T47D (cell line): Measurements from ENCODE around the gene LRRC3.

ENCODE experiments used
- DNase-seq, 2 experiments: peaks; one replicate each; pipeline versions ENCODE4 v3.0.0 to v3.0.0-alpha.2; 2011 to 2012; ENCODE audit warnings: low read depth in 1 of 2, low spot score in 1 of 2
- JUND ChIP-seq: IDR thresholded peaks from 2 replicates; pipeline ENCODE4 v1.6.1; 2012; ENCODE audit warnings: low read depth
- in situ Hi-C: cut with HindIII; loops from 2 replicates; pipeline ENCODE4 v1.10.0; 2016; ENCODE audit warnings: low sequenced_read_pairs, low pct_unique_long_range_greater_than_20kb

LRRC3 gene

DNA sequence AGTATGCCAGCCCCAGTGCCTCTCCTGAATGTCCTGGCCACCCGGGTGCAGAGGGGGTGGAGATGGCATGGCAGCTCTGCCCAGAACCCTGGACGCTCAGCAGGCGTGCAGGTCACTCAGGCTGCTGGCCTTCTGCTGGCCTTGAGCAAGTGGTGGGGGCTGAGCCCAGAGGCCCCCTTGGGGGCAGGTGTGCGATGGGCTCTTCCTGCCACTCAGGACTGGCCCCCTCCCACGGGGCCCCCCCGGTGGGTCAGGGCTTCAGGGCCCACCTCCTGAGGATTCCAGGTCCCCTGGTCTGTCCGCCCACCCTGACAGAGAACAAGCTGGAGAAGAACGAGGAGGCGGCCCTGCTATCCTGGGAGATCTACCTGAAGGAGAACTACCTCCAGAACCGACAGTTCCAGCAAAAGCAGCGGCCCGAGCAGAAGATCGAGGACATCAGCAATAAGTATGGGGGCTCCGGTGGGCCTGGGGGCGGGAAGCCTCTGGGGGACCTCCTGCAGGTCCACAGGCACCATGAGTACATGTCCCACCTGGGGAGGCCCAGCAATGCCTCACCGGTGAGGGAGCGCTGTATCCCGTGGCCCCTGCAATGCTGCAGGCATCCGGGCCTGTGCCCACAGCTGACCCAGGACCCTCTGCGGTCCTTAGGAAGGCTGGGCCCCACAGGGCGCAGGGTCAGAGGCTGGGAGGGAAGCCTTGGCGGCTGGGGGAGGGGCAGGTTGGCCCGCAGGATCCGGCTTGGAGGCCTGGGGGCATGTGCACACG, 37.0 kb upstream of the LRRC3 start:
- in situ Hi-C loops: no loop called here

GRCh38 chr21:44418876-44419230, 36.5 kb upstream of the LRRC3 start:
- no peak for DNase-seq
- TF ChIP-seq JUND: no peak
- in situ Hi-C loops: no loop called here

More for the DNA sequence above, 37.0 kb upstream of the LRRC3 start:
- DNase-seq: no peak
- no peak for TF ChIP-seq JUND

DNA sequence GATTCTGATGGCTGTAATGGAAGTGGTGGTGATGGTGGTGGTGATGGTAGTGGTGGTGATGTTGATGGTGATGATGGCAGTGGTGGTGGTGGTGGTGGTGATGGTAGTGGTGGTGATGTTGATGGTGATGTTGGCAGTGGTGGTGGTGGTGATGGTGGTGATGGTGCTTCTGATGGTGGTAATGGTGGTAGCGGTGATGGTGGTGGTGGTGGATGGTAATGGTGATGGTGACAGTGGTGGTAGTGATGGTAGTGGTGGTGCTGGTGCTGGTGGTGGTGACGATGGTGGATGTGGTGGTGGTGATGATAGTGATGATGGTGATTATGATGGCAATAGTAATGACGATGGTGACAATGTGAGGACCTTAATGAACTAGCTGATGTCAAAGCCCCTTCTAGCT, 35.6 kb upstream of the LRRC3 start:
- no peak for DNase-seq
- no peak for TF ChIP-seq JUND
- in situ Hi-C loops: no loop called here

DNA sequence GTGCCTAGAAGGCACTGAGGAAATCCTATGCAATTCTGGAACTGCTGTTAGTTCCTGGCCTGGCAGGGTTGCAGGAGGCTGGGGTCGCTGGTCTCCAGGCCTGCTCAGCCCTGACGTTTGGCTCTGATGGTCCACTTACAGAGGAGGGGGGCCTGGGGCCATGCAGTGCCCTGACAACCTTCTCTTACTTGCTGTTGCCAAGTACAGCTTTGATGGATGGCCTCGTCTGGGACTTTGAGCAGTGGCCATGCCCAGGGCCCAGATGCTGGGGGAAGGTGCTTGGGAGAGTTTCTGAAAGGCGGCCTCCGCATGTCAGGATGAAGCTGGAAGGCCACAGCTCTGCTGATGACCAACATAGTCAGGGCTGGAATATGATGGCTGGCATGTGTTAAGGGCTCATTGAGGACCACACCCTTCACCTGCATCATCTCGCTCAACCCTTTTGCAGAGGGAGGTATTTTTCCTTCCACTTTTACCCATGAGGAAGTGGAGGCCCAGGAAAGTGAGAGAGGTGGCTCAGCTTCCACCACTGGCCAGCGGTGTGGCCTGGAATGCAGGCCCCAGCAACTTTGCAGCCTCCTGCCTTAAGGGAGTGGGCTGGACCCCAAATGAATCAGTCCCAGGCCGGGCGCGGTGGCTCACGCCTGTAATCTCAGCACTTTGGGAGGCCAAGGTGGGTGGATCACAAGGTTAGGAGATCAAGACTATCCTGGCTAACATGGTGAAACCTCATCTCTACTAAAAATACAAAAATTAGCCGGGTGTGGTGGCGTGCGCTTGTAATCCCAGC, 34.7 kb upstream of the LRRC3 start:
- in situ Hi-C loops: no loop called here
- DNase-seq: no peak
- TF ChIP-seq JUND: no peak

DNA sequence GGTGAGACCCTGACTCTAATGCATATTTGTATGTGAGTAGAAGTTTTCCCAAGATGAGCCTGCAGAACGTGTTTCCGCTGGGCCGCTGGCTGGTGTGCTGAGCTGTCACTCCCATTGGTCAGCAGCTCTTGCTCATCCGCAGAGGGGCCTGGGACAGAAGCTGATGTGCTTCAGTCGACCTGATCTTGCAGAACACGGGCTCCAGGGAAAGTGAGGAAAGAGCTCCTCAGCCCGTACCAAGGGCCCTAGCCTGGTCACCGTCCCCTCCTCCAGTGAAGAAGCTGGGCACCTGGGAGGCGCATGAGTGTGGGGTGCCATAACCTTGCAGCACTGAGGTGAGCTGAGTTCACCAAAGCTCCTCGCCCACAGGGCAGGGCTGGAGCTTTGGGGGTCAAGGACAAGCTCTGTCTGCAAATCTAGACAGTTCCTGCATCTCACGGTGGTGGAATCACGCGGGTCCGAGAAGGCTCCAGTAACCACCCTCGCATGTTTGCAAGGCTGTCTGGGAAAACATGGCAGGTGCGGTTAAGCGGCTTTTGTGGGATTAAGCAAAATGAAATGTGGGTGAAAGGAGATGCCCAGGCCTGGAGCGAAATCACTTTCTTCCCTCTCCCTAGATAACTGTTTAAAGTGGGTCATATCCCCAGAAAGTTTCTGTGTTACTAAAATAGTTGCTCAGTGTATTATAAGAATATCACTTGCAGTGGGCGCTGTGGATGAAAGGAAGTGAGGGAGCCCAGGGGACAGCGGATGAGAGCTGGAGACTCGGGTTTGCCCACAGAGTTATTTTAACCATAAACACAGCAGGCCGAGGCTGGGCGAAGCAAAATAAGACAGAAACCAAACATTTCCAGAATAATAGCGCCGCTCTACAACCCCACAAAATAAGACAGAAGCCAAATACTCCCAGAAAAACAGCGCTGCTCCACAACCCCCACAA, 33.1 kb upstream of the LRRC3 start:
- in situ Hi-C loops: no loop called here
- no peak for DNase-seq
- TF ChIP-seq JUND: no peak

GRCh38 chr21:44423312-44423821, 31.9 kb upstream of the LRRC3 start:
- DNase-seq: no peak
- in situ Hi-C loops: no loop called here
- no peak for TF ChIP-seq JUND

GRCh38 chr21:44423941-44424607, 31.2 kb upstream of the LRRC3 start:
- DNase-seq: no peak
- TF ChIP-seq JUND: no peak
- in situ Hi-C loops: no loop called here

DNA sequence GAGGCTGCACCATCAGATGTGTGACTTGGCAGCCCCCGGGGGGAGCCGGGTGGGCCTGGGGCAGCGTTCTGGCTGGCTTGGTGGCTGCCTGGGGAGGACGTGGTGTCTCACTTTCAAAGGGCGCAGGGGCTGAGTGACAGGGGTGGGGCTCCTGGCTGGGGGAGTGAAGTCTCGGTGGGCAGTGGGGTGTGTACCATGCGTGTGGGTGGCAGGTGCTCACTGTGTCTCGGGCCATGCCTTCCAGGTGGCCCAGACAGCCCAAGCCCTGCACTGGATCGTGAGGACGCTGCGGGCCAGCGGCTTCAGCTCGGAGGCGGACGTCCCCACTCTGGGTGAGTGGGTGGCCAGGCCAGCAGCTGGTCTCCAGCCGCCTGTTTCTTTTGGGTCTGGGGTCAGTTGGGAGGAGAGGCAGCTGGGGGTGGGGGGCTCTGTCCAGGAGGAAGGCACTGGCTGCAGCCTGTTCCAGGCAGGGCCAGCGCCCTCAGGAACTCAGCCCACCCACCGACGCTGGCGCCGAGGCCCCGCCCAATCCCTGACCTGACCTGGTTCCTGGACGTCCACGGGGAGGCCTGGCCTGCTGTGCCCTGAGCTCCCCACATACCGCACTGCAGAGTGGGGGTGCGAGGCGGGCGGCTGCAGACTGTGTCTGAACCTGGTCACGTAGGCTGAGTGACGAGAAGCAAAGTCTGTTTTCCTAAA, 30.6 kb upstream of the LRRC3 start:
- no peak for DNase-seq
- TF ChIP-seq JUND: no peak
- in situ Hi-C loops: no loop called here

- in situ Hi-C loops: no loop called here
- DNase-seq: peak; percentile 84 to 94
- TF ChIP-seq JUND: no peak
These were observed 29.9 kb upstream of the LRRC3 start for GRCh38 chr21:44425307-44425894.

DNA sequence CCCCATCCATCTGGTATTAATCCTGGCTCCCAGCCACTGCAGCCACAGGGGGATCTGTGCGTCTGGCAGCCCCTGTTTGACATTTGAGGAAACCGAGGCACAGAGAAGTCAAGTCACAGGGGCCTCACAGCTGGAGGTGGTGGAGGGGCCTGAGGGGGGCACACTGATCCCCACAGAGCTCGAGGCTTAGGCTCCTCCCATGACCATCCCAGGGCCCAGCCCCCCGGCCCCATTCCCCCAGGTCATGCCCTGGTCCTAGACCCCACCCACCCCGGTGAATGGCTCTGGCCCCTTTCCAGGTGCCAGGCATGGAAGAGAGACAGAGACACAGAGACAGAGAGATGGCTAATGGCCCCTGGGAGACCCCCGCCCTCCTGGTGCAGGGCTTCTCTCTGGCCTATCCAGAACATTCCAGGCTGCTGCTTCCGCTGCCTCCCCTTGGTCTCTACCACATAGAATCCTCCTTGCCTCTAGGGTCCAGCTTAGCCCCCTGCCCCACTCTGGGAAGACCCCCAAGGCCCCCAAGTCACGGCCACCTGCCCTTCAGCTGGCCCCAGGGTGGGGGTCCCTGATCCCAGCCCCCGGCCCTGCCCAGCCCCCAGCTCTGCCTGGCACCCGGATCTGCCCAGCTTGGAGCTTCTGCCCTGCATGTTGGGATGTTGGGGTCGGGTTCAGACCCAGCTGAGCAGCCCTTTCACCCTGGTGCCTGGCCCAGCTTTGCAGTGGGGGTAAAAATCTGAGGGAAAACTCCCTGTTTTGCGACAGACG, 29.2 kb upstream of the LRRC3 start:
- in situ Hi-C loops: no loop called here
- no peak for DNase-seq

More for the DNA sequence above, 29.2 kb upstream of the LRRC3 start:
- TF ChIP-seq JUND: no peak
